GDM1 (cell line): Measurements from ENCODE around the gene PATJ.
"Not testable (repeated sequence)": the region's sequence is repeated elsewhere in the genome, so short reads cannot be mapped to it uniquely, and the experiment has no call there.

ENCODE experiments used
- DNase-seq: peaks from one replicate; lab custom pipeline; 2025; lab: John Stamatoyannopoulos, UW

PATJ gene

GRCh38 chr1:61942856-61943255, 200.6 kb downstream of the PATJ start:
- DNase-seq, result no peak

GRCh38 chr1:61948685-61949084, 206.4 kb downstream of the PATJ start:
- not testable (repeated sequence) for DNase-seq

- no peak for DNase-seq
Observed at GRCh38 chr1:61950418-61950817, 208.1 kb downstream of the PATJ start.

- no peak for DNase-seq
Observed at GRCh38 chr1:61951731-61952580, 209.7 kb downstream of the PATJ start.

- DNase-seq, result no peak
Observed at GRCh38 chr1:61952675-61953074, 210.4 kb downstream of the PATJ start.

GRCh38 chr1:61953076-61953789, 211.0 kb downstream of the PATJ start:
- DNase-seq, result no peak

- DNase-seq, result no peak
Observed at GRCh38 chr1:61953790-61954150, 211.5 kb downstream of the PATJ start.

- no peak for DNase-seq
Observed at GRCh38 chr1:61955261-61955660, 213.0 kb downstream of the PATJ start.

- DNase-seq, result no peak
Observed at GRCh38 chr1:61956016-61956645, 213.9 kb downstream of the PATJ start.

GRCh38 chr1:61956784-61957183, 214.5 kb downstream of the PATJ start:
- no peak for DNase-seq

GRCh38 chr1:61961009-61961408, 218.7 kb downstream of the PATJ start:
- no peak for DNase-seq

- DNase-seq, result no peak
Observed at GRCh38 chr1:61962631-61963030, 220.4 kb downstream of the PATJ start.

GRCh38 chr1:61966450-61967225, 224.4 kb downstream of the PATJ start:
- DNase-seq, result not testable (repeated sequence)

- no peak for DNase-seq
Observed at GRCh38 chr1:61967750-61968149, 225.5 kb downstream of the PATJ start.

- no peak for DNase-seq
Observed at GRCh38 chr1:61968869-61969268, 226.6 kb downstream of the PATJ start.

- no peak for DNase-seq
Observed at GRCh38 chr1:61973100-61973837, 231.0 kb downstream of the PATJ start.

GRCh38 chr1:61975638-61976037, 233.4 kb downstream of the PATJ start:
- DNase-seq, result no peak

GRCh38 chr1:61976566-61976965, 234.3 kb downstream of the PATJ start:
- DNase-seq, result no peak

- DNase-seq, result no peak
Observed at GRCh38 chr1:61978796-61979195, 236.5 kb downstream of the PATJ start.

GRCh38 chr1:61979729-61980128, 237.4 kb downstream of the PATJ start:
- no peak for DNase-seq

GRCh38 chr1:61980561-61980960, 238.3 kb downstream of the PATJ start:
- DNase-seq, result no peak
